ENCODE measurements around the gene CYB5R2. TPM values are rescaled to one million over a fixed set of nuclear protein-coding genes. Genes with fewer than 3 reads are reported as not detected.
"Not testable (repeated sequence)": the region's sequence is repeated elsewhere in the genome, so short reads cannot be mapped to it uniquely, and the experiment has no call there.

The CYB5R2 gene
- total RNA-seq, 1 donor from 2014 or later = 2.6 TPM

DNA sequence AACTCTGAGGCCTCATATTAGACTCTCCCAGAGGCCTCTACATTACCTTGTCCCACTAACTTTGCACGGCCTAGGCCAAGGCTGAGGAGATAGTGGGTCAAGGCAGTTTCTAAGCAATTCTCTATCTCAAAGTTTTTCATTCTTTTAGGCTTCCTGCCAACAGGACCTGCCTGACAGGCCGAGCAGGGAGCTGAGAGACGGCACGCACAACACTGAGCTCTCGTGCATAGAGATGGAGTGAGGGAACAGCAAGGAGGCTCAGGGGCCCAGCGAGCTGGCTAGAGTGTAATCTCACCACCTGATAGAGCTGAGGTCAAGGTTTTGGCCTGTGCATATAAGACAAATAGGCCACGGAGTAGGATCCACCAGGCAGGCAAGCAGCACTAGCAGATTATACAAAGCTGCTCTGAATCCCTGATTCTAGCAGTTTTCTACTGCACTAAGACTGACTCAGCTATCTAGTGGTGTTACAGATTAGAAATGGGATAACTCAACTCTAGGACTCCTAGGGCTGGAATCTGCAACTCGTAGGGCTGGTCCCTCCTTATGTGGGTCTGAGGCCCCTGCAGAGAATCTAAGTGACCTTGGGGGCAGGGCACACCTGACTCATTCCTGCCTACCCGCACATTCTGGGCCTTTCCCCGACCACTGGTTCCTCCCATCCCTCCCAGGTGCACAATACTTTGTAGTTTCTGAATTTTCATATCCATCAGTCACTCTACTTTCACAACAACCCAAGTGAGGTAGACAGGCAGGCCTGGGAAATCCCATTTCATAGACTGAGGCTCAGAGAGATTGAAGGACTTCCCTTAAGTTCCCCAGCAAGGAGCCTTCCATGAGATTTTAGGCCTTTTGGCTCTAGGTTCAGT lies 1.7 kb downstream of the CYB5R2 start:
- H3K9me3 ChIP-seq (ENCODE audit: control insufficient read depth in 3 of 3, low read length in 3 of 3) = no peaks in the 10 kb centered on the region
- H3K27ac ChIP-seq (ENCODE audit: low read depth, low read length) = no peak overlapping the region
- peaks cover 6 to 11% (median 8%) of the 10 kb centered on the region in 3 donors for H3K27me3 ChIP-seq (ENCODE audit: control insufficient read depth in 3 of 3, insufficient read depth in 3 of 3, low read length in 3 of 3)
- H3K4me3 ChIP-seq (ENCODE audit: low read length in 3 of 3) = no peak overlapping the region
- H3K9ac ChIP-seq (ENCODE audit: low read depth in 1 of 3, low read length in 3 of 3) = no peak overlapping the region
- H3K36me3 ChIP-seq (ENCODE audit: control insufficient read depth in 3 of 3, insufficient read depth in 3 of 3, low read length in 3 of 3) = peaks cover 9 to 19% (median 16%) of the 10 kb centered on the region in 3 donors
- peaks cover 10 to 22% (median 13%) of the 10 kb centered on the region in 3 donors for H3K4me1 ChIP-seq (ENCODE audit: control insufficient read depth in 3 of 3, insufficient read depth in 3 of 3, low read length in 3 of 3)

DNA sequence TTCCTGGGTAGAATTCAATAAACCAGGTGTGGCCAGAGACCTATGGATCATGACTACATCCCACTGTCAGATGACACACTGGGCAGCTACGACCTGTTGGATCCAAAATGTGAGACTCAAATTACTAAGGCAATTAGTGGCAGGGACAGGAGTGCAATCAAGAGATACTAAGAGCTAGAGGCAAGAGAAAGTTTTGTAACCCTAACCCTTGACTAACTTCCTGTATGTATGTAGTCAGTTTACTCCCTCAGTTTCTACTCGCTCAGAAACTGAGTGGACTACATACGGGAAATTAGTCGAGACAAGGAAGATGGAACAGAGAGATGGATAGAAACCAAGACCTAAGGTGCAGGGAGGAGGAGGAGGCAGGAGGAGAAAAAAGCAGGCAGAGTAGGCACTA lies 2.7 kb downstream of the CYB5R2 start:
- H3K9me3 ChIP-seq (ENCODE audit: control insufficient read depth in 3 of 3, low read length in 3 of 3) = no peaks in the 10 kb centered on the region
- no peak overlapping the region for H3K27ac ChIP-seq (ENCODE audit: low read depth, low read length)
- peaks cover 12 to 23% (median 21%) of the 10 kb centered on the region in 3 donors for H3K36me3 ChIP-seq (ENCODE audit: control insufficient read depth in 3 of 3, insufficient read depth in 3 of 3, low read length in 3 of 3)
- peaks cover 6 to 11% (median 8%) of the 10 kb centered on the region in 3 donors for H3K27me3 ChIP-seq (ENCODE audit: control insufficient read depth in 3 of 3, insufficient read depth in 3 of 3, low read length in 3 of 3)
- no peak overlapping the region for H3K4me3 ChIP-seq (ENCODE audit: low read length in 3 of 3)
- H3K9ac ChIP-seq (ENCODE audit: low read depth in 1 of 3, low read length in 3 of 3) = no peak overlapping the region
- peaks cover 10 to 25% (median 15%) of the 10 kb centered on the region in 3 donors for H3K4me1 ChIP-seq (ENCODE audit: control insufficient read depth in 3 of 3, insufficient read depth in 3 of 3, low read length in 3 of 3)

DNA sequence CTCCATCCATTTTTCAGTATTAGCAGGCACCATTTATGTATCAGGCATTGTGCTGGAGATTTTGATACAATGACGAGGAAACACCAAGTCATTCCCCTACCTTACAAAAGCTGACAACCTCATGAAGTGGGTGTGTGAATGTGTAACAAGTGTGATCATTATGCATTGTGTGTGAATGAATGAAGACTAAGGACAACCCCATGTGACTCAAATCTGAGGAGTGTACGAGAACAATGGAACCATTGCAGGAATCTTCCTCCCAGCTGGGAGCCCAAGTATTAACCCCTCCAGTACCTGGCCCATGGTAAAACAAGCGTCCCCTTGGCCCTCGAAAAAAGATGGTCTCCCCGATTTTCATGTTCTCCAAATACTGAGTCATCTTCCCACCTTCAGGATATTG lies 4.4 kb downstream of the CYB5R2 start:
- Histone ChIP-seq H3K4me1 (ENCODE audit: control insufficient read depth in 3 of 3, insufficient read depth in 3 of 3, low read length in 3 of 3) (peaks cover 10 to 22% (median 18%) of the 10 kb centered on the region in 3 donors), H3K27me3 (ENCODE audit: control insufficient read depth in 3 of 3, insufficient read depth in 3 of 3, low read length in 3 of 3) (peaks cover 6 to 10% (median 8%) of the 10 kb centered on the region in 3 donors), H3K4me3 (ENCODE audit: low read length in 3 of 3) (no peak overlapping the region), H3K9ac (ENCODE audit: low read depth in 1 of 3, low read length in 3 of 3) (no peak overlapping the region), H3K27ac (ENCODE audit: low read depth, low read length) (no peak overlapping the region), H3K9me3 (ENCODE audit: control insufficient read depth in 3 of 3, low read length in 3 of 3) (no peaks in the 10 kb centered on the region), H3K36me3 (ENCODE audit: control insufficient read depth in 3 of 3, insufficient read depth in 3 of 3, low read length in 3 of 3) (peaks cover 17 to 31% (median 25%) of the 10 kb centered on the region in 3 donors)

DNA sequence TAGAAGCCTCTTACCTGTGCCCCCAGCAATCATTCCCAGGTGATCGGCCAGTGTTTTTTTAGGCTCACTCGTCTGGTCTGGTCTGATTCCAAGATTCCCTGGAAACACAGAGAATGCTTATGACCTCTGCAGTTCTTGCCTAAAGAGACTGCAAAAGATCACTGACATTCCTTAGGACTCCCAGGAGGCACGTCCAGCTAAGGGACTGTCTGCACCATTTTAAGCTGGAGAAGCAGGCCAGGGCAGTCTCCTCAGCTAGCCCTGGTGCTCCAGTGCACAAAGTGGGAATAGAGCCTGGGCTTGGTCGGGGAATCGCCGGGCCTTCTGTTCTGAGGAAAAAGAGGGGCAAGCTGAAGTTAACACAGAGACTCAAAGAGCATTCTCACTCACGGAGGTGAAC lies 4.8 kb downstream of the CYB5R2 start:
- H3K9ac ChIP-seq (ENCODE audit: low read depth in 1 of 3, low read length in 3 of 3) = no peak overlapping the region
- H3K9me3 ChIP-seq (ENCODE audit: control insufficient read depth in 3 of 3, low read length in 3 of 3) = no peaks in the 10 kb centered on the region
- H3K36me3 ChIP-seq (ENCODE audit: control insufficient read depth in 3 of 3, insufficient read depth in 3 of 3, low read length in 3 of 3) = peaks cover 17 to 31% (median 25%) of the 10 kb centered on the region in 3 donors
- peaks cover 6 to 8% (median 8%) of the 10 kb centered on the region in 3 donors for H3K27me3 ChIP-seq (ENCODE audit: control insufficient read depth in 3 of 3, insufficient read depth in 3 of 3, low read length in 3 of 3)
- H3K27ac ChIP-seq (ENCODE audit: low read depth, low read length) = no peak overlapping the region
- peaks cover 10 to 20% (median 16%) of the 10 kb centered on the region in 3 donors for H3K4me1 ChIP-seq (ENCODE audit: control insufficient read depth in 3 of 3, insufficient read depth in 3 of 3, low read length in 3 of 3)
- H3K4me3 ChIP-seq (ENCODE audit: low read length in 3 of 3) = no peak overlapping the region

DNA sequence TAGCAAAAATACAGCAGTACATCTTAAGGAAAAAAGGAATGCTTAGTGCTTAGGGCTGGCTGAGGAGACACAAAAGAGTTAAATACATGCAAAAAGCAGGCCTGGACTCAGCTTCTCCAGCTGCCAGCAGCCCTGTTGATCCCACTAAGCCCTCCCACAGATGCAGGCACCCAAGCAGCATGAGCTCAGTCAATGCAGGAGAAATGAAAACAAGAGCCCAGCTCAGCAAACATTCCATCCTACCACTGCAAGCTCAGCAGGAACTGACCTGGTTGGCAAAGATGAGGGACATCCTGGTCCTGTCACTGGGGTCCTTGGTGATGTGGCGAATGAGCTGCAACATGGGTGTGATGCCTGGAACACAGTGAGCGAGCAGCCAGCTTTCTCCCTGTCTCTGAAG lies 5.8 kb downstream of the CYB5R2 start:
- Histone ChIP-seq H3K9ac (ENCODE audit: low read depth in 1 of 3, low read length in 3 of 3) (peak overlapping the region in 1 of 3 donors; percentile 33), H3K9me3 (ENCODE audit: control insufficient read depth in 3 of 3, low read length in 3 of 3) (no peaks in the 10 kb centered on the region), H3K27ac (ENCODE audit: low read depth, low read length) (no peak overlapping the region), H3K36me3 (ENCODE audit: control insufficient read depth in 3 of 3, insufficient read depth in 3 of 3, low read length in 3 of 3) (peaks cover 17 to 31% (median 25%) of the 10 kb centered on the region in 3 donors), H3K4me1 (ENCODE audit: control insufficient read depth in 3 of 3, insufficient read depth in 3 of 3, low read length in 3 of 3) (peaks cover 2 to 12% (median 7%) of the 10 kb centered on the region in 3 donors), H3K27me3 (ENCODE audit: control insufficient read depth in 3 of 3, insufficient read depth in 3 of 3, low read length in 3 of 3) (peaks cover 0 to 5% (median under 1%) of the 10 kb centered on the region in 3 donors), H3K4me3 (ENCODE audit: low read length in 3 of 3) (no peak overlapping the region)

DNA sequence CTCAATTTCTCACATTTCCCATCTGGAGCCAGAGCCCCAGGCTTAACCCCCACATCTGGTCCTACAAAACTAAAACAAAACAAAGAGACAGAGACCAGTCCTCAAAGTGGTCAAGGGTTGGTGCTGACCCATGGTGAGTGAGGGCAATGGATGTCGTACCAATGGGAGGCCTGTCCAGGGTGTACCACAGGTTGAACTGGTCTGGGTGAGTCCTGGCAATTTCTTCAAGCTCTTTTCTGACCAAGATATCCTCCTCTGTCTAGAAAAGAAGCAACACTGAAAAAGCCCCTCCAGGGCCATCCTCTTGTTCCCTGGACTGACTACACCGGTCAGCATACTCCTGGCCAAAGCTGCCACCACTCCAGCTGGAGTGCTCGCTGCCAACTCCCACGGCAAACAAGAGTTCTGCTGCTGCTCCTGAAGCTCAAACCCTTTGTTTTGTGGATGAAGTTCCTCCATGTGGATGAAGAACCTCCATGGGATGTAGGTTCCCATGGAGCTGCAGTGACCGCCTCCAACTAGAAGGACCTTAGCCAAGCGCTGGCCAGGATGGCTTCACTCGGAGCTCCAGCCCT lies 6.9 kb downstream of the CYB5R2 start:
- peaks cover 0 to 8% (median 5%) of the 10 kb centered on the region in 3 donors for H3K4me1 ChIP-seq (ENCODE audit: control insufficient read depth in 3 of 3, insufficient read depth in 3 of 3, low read length in 3 of 3)

DNA sequence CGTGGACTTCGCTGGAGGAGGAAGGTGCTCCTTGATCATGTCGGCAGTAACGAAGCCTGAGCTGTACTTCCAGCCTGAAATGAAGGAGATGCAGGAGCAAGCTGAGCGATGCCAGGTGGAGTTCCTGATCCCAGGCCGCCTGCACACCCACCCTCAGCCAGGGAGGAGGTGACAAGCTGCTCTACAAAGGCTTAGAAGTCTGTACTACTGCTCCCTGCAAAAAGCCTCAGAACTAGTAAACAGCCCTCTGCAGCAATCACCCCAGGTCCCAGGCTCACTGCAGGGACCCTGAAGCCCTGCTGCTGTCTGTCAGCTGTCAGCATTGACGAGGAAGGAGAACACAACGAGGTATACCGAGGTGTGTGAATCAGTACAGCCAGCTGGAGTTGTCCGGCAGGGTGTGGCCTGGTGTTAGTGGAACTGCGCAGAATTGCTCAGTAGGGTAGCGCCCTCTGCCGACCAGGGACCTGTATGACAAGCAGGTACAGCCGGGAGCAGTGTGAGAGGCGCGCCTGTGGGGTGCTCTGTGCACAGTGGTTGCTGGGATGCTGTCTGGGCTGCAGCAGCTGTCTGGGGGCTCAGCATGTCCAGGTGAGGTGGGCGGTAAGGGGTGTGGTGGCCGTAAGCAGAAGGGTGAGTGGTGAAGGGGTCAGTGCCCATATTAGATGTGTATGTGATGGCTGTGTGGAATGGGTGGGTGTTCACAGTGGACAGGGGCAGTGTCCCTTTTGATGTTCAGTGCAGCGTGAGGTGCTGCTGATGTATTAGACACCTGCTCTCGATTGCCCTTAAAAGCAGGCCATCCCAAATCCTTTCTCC lies 7.6 kb downstream of the CYB5R2 start:
- H3K4me3 ChIP-seq (ENCODE audit: low read length in 3 of 3) = no peak overlapping the region
- H3K27me3 ChIP-seq (ENCODE audit: control insufficient read depth in 3 of 3, insufficient read depth in 3 of 3, low read length in 3 of 3) = no peaks in the 10 kb centered on the region
- H3K4me1 ChIP-seq (ENCODE audit: control insufficient read depth in 3 of 3, insufficient read depth in 3 of 3, low read length in 3 of 3) = peaks cover 0 to 5% (median 4%) of the 10 kb centered on the region in 3 donors
- H3K27ac ChIP-seq (ENCODE audit: low read depth, low read length) = no peak overlapping the region
- H3K9me3 ChIP-seq (ENCODE audit: control insufficient read depth in 3 of 3, low read length in 3 of 3) = no peaks in the 10 kb centered on the region
- H3K9ac ChIP-seq (ENCODE audit: low read depth in 1 of 3, low read length in 3 of 3) = no peak overlapping the region
- H3K36me3 ChIP-seq (ENCODE audit: control insufficient read depth in 3 of 3, insufficient read depth in 3 of 3, low read length in 3 of 3) = peaks cover 17 to 31% (median 25%) of the 10 kb centered on the region in 3 donors

More for the DNA sequence above, 6.9 kb downstream of the CYB5R2 start:
- Histone ChIP-seq H3K27ac (ENCODE audit: low read depth, low read length) (no peak overlapping the region), H3K9me3 (ENCODE audit: control insufficient read depth in 3 of 3, low read length in 3 of 3) (no peaks in the 10 kb centered on the region), H3K9ac (ENCODE audit: low read depth in 1 of 3, low read length in 3 of 3) (no peak overlapping the region), H3K4me3 (ENCODE audit: low read length in 3 of 3) (no peak overlapping the region), H3K36me3 (ENCODE audit: control insufficient read depth in 3 of 3, insufficient read depth in 3 of 3, low read length in 3 of 3) (peaks cover 17 to 31% (median 25%) of the 10 kb centered on the region in 3 donors), H3K27me3 (ENCODE audit: control insufficient read depth in 3 of 3, insufficient read depth in 3 of 3, low read length in 3 of 3) (peaks cover 0 to under 1% (median 0%) of the 10 kb centered on the region in 3 donors)

DNA sequence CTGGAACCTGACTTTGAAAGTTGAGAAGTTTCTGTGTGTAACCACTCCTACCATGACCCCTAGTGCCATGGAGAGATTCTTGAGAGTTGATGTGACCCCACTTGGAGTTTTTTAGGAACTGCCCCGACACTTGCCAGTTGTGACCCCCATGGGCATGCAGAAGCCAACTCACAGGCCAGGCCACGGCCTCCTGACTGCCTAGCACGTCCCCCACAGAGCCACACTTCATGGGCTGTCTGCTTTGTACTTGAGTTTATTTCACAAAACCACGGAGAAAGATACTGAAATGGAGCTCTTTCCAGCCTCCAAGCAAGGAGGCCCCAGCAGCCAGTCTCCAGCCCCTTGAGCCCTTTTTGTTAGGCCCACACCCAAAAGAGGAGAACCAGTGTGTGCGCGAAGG lies 8.4 kb downstream of the CYB5R2 start:
- H3K27ac ChIP-seq (ENCODE audit: low read depth, low read length) = no peak overlapping the region
- H3K27me3 ChIP-seq (ENCODE audit: control insufficient read depth in 3 of 3, insufficient read depth in 3 of 3, low read length in 3 of 3) = no peaks in the 10 kb centered on the region
- H3K36me3 ChIP-seq (ENCODE audit: control insufficient read depth in 3 of 3, insufficient read depth in 3 of 3, low read length in 3 of 3) = peaks cover 17 to 31% (median 25%) of the 10 kb centered on the region in 3 donors
- H3K9ac ChIP-seq (ENCODE audit: low read depth in 1 of 3, low read length in 3 of 3) = no peak overlapping the region
- no peak overlapping the region for H3K4me3 ChIP-seq (ENCODE audit: low read length in 3 of 3)
- no peaks in the 10 kb centered on the region for H3K9me3 ChIP-seq (ENCODE audit: control insufficient read depth in 3 of 3, low read length in 3 of 3)
- H3K4me1 ChIP-seq (ENCODE audit: control insufficient read depth in 3 of 3, insufficient read depth in 3 of 3, low read length in 3 of 3) = peaks cover 0 to 5% (median 4%) of the 10 kb centered on the region in 3 donors

DNA sequence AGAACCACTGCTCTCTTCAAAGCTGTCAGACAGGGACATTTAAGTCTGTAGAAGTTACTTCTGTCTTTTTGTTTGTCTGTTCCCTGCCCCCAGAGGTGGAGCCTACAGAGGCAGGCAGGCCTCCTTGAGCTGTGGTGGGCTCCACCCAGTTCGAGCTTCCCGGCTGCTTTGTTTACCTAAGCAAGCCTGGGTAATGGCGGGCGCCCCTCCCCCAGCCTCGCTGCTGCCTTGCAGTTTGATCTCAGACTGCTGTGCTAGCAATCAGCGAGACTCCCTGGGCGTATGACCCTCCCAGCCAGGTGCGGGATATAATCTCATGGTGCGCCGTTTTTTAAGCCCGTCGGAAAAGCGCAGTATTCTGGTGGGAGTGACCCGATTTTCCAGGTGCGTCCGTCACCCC lies 9.8 kb downstream of the CYB5R2 start:
- not testable (repeated sequence) for H3K4me1 ChIP-seq (ENCODE audit: control insufficient read depth in 3 of 3, insufficient read depth in 3 of 3, low read length in 3 of 3); H3K27me3 ChIP-seq (ENCODE audit: control insufficient read depth in 3 of 3, insufficient read depth in 3 of 3, low read length in 3 of 3); H3K9ac ChIP-seq (ENCODE audit: low read depth in 1 of 3, low read length in 3 of 3); H3K9me3 ChIP-seq (ENCODE audit: control insufficient read depth in 3 of 3, low read length in 3 of 3); H3K4me3 ChIP-seq (ENCODE audit: low read length in 3 of 3); H3K27ac ChIP-seq (ENCODE audit: low read depth, low read length)
- H3K36me3 ChIP-seq (ENCODE audit: control insufficient read depth in 3 of 3, insufficient read depth in 3 of 3, low read length in 3 of 3) = peaks cover 17 to 27% (median 22%) of the 10 kb centered on the region in 3 donors
